NCI-H82 (cell line): ENCODE measurements around the gene SIK3.
"Not testable (repeated sequence)": the region's sequence is repeated elsewhere in the genome, so short reads cannot be mapped to it uniquely, and the experiment has no call there.

Source experiments
- DNase-seq: peaks from one replicate; lab custom pipeline; 2025; lab: John Stamatoyannopoulos, UW

SIK3 gene

GRCh38 chr11:117045956-117046355 is 52.3 kb downstream of the SIK3 start:
- DNase-seq, result peak; percentile 28

- DNase-seq, result peak; percentile 96
Observed at GRCh38 chr11:117045196-117045595, 53.0 kb downstream of the SIK3 start.

GRCh38 chr11:117044287-117045035 is 53.8 kb downstream of the SIK3 start:
- DNase-seq, result no peak

GRCh38 chr11:117042689-117043088 is 55.5 kb downstream of the SIK3 start:
- no peak for DNase-seq

- no peak for DNase-seq
Observed at GRCh38 chr11:117039900-117040299, 58.3 kb downstream of the SIK3 start.

- DNase-seq, result no peak
Observed at GRCh38 chr11:117039270-117039669, 59.0 kb downstream of the SIK3 start.

GRCh38 chr11:117037975-117038350 is 60.3 kb downstream of the SIK3 start:
- no peak for DNase-seq

- DNase-seq, result no peak
Observed at GRCh38 chr11:117037279-117037974, 60.8 kb downstream of the SIK3 start.

GRCh38 chr11:117034901-117035300 is 63.3 kb downstream of the SIK3 start:
- DNase-seq, result no peak

GRCh38 chr11:117026593-117027330 is 71.5 kb downstream of the SIK3 start:
- no peak for DNase-seq

- DNase-seq, result not testable (repeated sequence)
Observed at GRCh38 chr11:117023707-117024106, 74.5 kb downstream of the SIK3 start.

- no peak for DNase-seq
Observed at GRCh38 chr11:117023178-117023577, 75.0 kb downstream of the SIK3 start.

GRCh38 chr11:117022526-117022925 is 75.7 kb downstream of the SIK3 start:
- DNase-seq, result no peak

- no peak for DNase-seq
Observed at GRCh38 chr11:117020869-117021564, 77.2 kb downstream of the SIK3 start.

GRCh38 chr11:117020287-117020686 is 77.9 kb downstream of the SIK3 start:
- DNase-seq, result no peak

GRCh38 chr11:117019871-117020270 is 78.4 kb downstream of the SIK3 start:
- no peak for DNase-seq

GRCh38 chr11:117017456-117017855 is 80.8 kb downstream of the SIK3 start:
- no peak for DNase-seq

GRCh38 chr11:117016747-117017146 is 81.5 kb downstream of the SIK3 start:
- DNase-seq, result no peak

- DNase-seq, result no peak
Observed at GRCh38 chr11:117016246-117016645, 82.0 kb downstream of the SIK3 start.

- no peak for DNase-seq
Observed at GRCh38 chr11:117011541-117011898, 86.7 kb downstream of the SIK3 start.

GRCh38 chr11:117010808-117011540 is 87.3 kb downstream of the SIK3 start:
- DNase-seq, result no peak
